ENCODE measurements around the gene GRIN2A. TPM values are rescaled to one million over a fixed set of nuclear protein-coding genes. Genes with fewer than 3 reads are reported as not detected.

Gene GRIN2A
- total RNA-seq, 2 donors from 2014 or later: 0.26 to 21.4 TPM

DNA sequence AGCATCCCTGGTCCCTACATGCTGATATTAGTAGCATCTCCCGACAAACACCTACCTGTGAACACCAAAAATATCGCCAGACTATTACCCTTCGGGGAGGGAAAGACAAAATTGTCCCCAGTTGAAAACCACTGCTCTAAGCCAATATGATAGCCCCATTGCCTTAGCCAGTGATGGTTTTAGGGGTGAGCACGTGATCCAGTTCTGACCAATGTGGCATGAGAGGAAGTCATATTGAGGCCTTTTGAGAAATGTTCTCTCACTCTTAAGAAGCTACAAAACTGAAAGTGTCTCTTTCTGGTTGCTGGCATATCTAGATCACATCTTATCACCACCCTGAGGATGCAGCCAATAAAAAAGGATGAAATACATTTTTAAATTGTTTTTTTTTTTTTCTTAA, 136.3 kb downstream of the GRIN2A start:
- H3K9me3 ChIP-seq: no peaks in the 10 kb centered on the region
- H3K27me3 ChIP-seq: no peaks in the 10 kb centered on the region
- H3K4me1 ChIP-seq: peaks cover 7% of the 10 kb centered on the region
- WGBS, 2 donors: 56 to 75% methylated on average over 4 of the region's 4 CpGs
- TF ChIP-seq, protein P1, sequence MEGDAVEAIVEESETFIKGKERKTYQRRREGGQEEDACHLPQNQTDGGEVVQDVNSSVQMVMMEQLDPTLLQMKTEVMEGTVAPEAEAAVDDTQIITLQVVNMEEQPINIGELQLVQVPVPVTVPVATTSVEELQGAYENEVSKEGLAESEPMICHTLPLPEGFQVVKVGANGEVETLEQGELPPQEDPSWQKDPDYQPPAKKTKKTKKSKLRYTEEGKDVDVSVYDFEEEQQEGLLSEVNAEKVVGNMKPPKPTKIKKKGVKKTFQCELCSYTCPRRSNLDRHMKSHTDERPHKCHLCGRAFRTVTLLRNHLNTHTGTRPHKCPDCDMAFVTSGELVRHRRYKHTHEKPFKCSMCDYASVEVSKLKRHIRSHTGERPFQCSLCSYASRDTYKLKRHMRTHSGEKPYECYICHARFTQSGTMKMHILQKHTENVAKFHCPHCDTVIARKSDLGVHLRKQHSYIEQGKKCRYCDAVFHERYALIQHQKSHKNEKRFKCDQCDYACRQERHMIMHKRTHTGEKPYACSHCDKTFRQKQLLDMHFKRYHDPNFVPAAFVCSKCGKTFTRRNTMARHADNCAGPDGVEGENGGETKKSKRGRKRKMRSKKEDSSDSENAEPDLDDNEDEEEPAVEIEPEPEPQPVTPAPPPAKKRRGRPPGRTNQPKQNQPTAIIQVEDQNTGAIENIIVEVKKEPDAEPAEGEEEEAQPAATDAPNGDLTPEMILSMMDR (IDR thresholded peaks at IDR 0.05): no peak
- TF ChIP-seq POLR2A (IDR thresholded peaks at IDR 0.05): no peak
- intact Hi-C loops (cut with DNase I): loop anchor here (10.0 kb wide), 1 partner anchor 1379 kb away; no protein-coding TSS in a partner anchor
- no peak overlapping the region for H3K4me3 ChIP-seq
- no peaks in the 10 kb centered on the region for H3K36me3 ChIP-seq (replicated peaks in 1 of 2; ENCODE audit: insufficient read depth in 1 of 2, low read depth in 2 of 2)
- H3K27ac ChIP-seq: no peak overlapping the region
- DNase-seq (no peak), ATAC-seq (no peak)

DNA sequence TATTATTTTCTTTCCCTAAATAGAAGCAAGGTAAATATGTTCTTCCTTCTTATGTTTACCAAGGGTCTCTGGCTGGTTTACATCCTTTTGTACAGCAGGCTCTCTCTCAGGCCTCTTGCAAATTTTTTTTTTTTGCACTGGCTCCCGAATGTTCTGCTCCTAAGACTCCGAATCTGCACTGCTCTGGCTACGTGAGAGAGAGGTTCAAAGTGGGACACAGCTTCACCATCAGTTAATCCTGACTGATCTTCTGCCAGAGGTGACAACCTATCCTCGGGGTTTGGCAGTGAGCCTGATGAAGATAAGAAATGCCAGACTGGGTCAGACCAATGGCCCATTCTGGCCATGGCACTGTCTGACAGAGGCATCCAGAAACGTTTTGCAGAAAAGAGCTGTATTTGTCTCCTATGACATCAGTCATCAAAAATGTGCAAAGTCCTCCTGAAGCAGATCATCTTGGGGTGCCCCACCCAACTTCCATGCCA, 136.9 kb downstream of the GRIN2A start:
- 9 to 13% methylated on average over 5 of the region's 5 CpGs for WGBS, 2 donors
- ATAC-seq: no peak

DNA sequence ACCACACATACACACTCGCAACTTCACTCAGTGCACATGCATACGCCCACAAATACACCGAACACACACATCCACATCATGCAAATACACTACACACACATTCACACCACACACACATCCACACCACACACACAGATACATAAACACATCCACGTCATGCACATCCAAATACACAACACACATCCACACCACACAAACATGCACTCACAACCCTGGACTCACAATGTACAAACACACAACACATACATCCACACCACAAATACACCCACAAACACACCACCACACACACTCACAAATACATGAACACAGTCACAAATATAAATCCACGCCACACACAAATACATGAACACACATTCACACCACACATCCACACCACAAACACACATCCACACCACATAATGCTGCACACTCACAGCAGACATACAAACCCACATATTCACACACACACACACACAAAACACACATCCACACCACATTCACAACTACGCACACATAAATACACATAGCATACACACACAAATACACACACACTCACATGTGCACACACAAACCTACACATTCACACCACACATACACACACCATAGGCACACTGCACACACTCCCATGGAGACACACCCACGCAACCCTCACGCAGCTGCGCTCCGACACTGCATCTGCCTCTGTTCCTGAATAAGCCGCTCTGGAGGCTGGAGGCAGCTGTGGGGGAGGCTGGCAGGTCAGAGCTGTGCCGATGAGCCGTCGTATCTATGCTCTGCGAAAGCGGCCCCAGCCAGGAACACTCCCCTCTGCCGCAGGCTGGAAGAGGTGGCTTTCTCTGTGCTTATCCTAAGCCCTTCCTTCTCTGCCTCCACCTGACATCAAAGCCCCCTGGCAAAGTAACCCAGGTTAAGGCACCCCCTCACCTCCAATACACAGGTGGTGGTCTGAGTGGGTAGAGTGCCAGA, 141.8 kb downstream of the GRIN2A start:
- 52 to 64% methylated on average over 17 of the region's 17 CpGs for WGBS, 2 donors
- ATAC-seq (no peak), DNase-seq (no peak)
- H3K4me1 ChIP-seq: peaks cover 12% of the 10 kb centered on the region
- H3K27me3 ChIP-seq: peaks cover 0 to 5% of the 10 kb centered on the region in 2 donors
- no peaks in the 10 kb centered on the region for H3K36me3 ChIP-seq (replicated peaks in 1 of 2; ENCODE audit: insufficient read depth in 1 of 2, low read depth in 2 of 2)
- intact Hi-C loops (cut with DNase I): loop anchor here (10.0 kb wide), 1 partner anchor 1384 kb away; no protein-coding TSS in a partner anchor
- H3K27ac ChIP-seq: no peak overlapping the region
- no peak overlapping the region for H3K4me3 ChIP-seq
- TF ChIP-seq, protein P1 (IDR thresholded peaks at IDR 0.05): no peak
- no peak for TF ChIP-seq POLR2A (IDR thresholded peaks at IDR 0.05)
- H3K9me3 ChIP-seq: peaks cover 0 to 7% (median 0%) of the 10 kb centered on the region in 3 donors

More for the DNA sequence above, 136.9 kb downstream of the GRIN2A start:
- intact Hi-C loops (cut with DNase I): loop anchor here (10.0 kb wide), 1 partner anchor 1379 kb away; no protein-coding TSS in a partner anchor
- no peaks in the 10 kb centered on the region for H3K27me3 ChIP-seq
- no peaks in the 10 kb centered on the region for H3K36me3 ChIP-seq (replicated peaks in 1 of 2; ENCODE audit: insufficient read depth in 1 of 2, low read depth in 2 of 2)
- TF ChIP-seq POLR2A (IDR thresholded peaks at IDR 0.05): no peak
- TF ChIP-seq, protein P1 (IDR thresholded peaks at IDR 0.05): no peak
- no peak overlapping the region for H3K4me3 ChIP-seq
- no peaks in the 10 kb centered on the region for H3K9me3 ChIP-seq
- no peak for DNase-seq
- H3K4me1 ChIP-seq: peaks cover 7% of the 10 kb centered on the region
- H3K27ac ChIP-seq: no peak overlapping the region

DNA sequence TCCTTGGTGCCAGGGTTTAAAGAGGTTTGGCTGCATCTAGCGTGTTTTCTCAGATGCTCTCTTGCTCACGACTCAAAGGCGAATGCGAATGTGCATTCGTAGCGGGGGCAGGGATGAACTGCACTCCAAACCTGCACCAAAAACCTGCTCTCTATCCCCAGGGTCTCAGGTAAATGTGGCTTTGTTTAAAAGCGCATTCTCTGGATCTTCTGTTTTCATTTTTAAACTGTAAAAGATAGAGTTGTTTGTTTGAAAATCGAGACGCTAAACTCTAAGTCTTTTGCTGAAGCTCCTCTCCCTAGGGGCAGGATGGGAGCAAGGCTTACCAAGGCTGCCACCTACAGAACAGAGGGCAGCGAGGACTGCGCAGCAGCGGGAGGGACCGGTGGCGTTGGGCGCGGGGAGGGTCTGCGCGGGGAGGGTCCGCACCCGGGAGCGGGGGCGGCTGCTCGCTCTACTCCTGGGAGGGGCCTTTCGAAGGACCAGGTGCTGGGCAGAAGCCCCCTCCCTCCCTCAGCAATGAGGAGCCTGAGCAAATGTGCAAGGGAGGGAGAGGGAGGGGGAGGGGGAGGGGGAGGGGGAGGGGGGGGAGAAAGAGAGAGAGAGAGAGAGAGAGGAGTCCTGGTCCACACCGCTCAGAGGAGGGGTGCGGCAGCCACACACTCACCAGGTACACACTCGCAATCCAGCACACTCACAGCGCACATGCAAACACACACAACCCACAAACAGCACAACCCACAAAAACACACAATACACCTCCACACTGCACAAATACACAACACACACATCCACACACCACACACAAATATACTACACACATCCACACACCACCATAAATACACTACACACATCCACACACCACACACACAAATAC, 142.8 kb downstream of the GRIN2A start:
- DNase-seq (peak in 3 of 4 donors; percentile 6 to 22 (median 16)), ATAC-seq (peak; percentile 50)
- TF ChIP-seq, protein P1 (IDR thresholded peaks at IDR 0.05): peak in 3 of 7 experiments; percentile 2 to 16 (median 10)
- TF ChIP-seq POLR2A (IDR thresholded peaks at IDR 0.05): no peak
- H3K27me3 ChIP-seq: peaks cover 0 to 5% of the 10 kb centered on the region in 2 donors
- H3K9me3 ChIP-seq: peaks cover 0 to 7% (median 0%) of the 10 kb centered on the region in 3 donors
- WGBS, 2 donors: 8 to 9% methylated on average over 24 to 28 of the region's 28 CpGs
- intact Hi-C loops (cut with DNase I): loop anchor here (10.0 kb wide), 1 partner anchor 1385 kb away; no protein-coding TSS in a partner anchor
- peaks cover 7% of the 10 kb centered on the region for H3K4me1 ChIP-seq
- H3K27ac ChIP-seq: no peak overlapping the region
- no peak overlapping the region for H3K4me3 ChIP-seq
- no peaks in the 10 kb centered on the region for H3K36me3 ChIP-seq (replicated peaks in 1 of 2; ENCODE audit: insufficient read depth in 1 of 2, low read depth in 2 of 2)

All from body of pancreas (tissue), 4 donors.